ENCODE results near the gene VAMP5. TPM values are rescaled to one million over a fixed set of nuclear protein-coding genes. Genes with fewer than 3 reads are reported as not detected.

The VAMP5 gene
- total and polyA plus RNA-seq, 2 of the 8 experiments (the other 6 are each of a cell fraction or from before 2014, with no cell fraction given) = 4.7 to 14.2 TPM

DNA sequence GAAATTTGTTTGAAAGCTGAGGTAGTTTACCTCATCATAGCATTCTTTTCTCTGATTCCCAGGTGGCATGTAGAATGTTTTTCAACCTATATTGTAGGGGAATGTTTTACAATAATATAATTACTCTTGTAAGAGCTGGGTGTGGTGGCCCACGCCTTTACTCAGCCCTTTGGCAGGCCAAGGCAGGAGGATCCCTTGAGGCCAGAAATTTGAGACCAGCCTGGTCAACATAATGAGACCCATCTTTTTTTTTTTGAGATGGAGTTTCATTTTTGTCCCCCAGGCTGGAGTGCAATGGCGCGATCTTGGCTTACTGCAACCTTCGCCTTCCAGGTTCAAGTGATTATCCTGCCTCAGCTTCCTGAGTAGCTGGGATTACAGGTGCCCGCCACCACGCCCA lies 35.4 kb downstream of the VAMP5 start:
- no peak overlapping the region for H3K14ac ChIP-seq (ENCODE audit: insufficient read length)
- no peak overlapping the region for H3K23ac ChIP-seq (ENCODE audit: insufficient read length)
- H3K36me3 ChIP-seq (ENCODE audit: control insufficient read depth in 2 of 4, insufficient read depth in 4 of 4, low read length in 3 of 4) = peaks cover 25 to 57% (median 35%) of the 10 kb centered on the region in 4 experiments
- H3K4ac ChIP-seq (replicated peaks; ENCODE audit: insufficient read length, low read depth, low read length) = no peak overlapping the region
- ChIA-PET CTCF (ENCODE audit: partially characterized antibody) (interaction anchor here (0.7 to 1.4 kb wide), 5 partner anchors 8 to 68 kb away, joined by 3 to 6 read pairs (median 4); partner anchors contain the start of gene C2orf68), POLR2A (ENCODE audit: partially characterized antibody) (interaction anchor here (0.7 to 4.1 kb wide), 7 partner anchors 8 to 24 kb away, joined by 3 to 30 read pairs (median 7); partner anchors contain the start of genes C2orf68 and RNF181)
- no peak overlapping the region for H2BK5ac ChIP-seq (ENCODE audit: low read depth, low read length)
- no peak overlapping the region for H3K27ac ChIP-seq (ENCODE audit: low read depth, low read length)
- no peak overlapping the region for H4K5ac ChIP-seq (ENCODE audit: insufficient read length, low read depth, low read length)
- H2BK120ac ChIP-seq (replicated peaks; ENCODE audit: low read depth, low read length) = no peak overlapping the region
- H2AK5ac ChIP-seq (ENCODE audit: low read depth, low read length) = no peak overlapping the region
- H2BK20ac ChIP-seq (ENCODE audit: low read length) = no peak overlapping the region
- TF ChIP-seq POLR2A (IDR thresholded peaks at IDR 0.05; ENCODE audit: control extremely low read depth in 1 of 2, low read depth in 2 of 2, low read length in 2 of 2) (no peak), CBX5 (IDR thresholded peaks at IDR 0.05; ENCODE audit: low read depth, low read length) (no peak), JUN (IDR thresholded peaks at IDR 0.05; ENCODE audit: low read depth, low read length) (no peak), SP1 (IDR thresholded peaks at IDR 0.05; ENCODE audit: low read depth, low read length) (no peak), ZNF274 (IDR thresholded peaks at IDR 0.05; ENCODE audit: borderline replicate concordance, extremely low read depth, low read length) (no peak), SUZ12 (IDR thresholded peaks at IDR 0.05; ENCODE audit: low read length) (no peak), CTBP2 (IDR thresholded peaks at IDR 0.05; ENCODE audit: borderline replicate concordance, insufficient read depth, insufficient read length, low read length) (no peak), SIX5 (IDR thresholded peaks at IDR 0.05; ENCODE audit: low read depth, low read length) (no peak), GTF2F1 (IDR thresholded peaks at IDR 0.05; ENCODE audit: borderline replicate concordance, low read depth, low read length) (no peak), HDAC6 (IDR thresholded peaks at IDR 0.05; ENCODE audit: low read depth, low read length) (no peak)
- TF ChIP-seq, protein P1, sequence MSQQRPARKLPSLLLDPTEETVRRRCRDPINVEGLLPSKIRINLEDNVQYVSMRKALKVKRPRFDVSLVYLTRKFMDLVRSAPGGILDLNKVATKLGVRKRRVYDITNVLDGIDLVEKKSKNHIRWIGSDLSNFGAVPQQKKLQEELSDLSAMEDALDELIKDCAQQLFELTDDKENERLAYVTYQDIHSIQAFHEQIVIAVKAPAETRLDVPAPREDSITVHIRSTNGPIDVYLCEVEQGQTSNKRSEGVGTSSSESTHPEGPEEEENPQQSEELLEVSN (IDR thresholded peaks at IDR 0.05) = no peak
- TF ChIP-seq, protein P2, sequence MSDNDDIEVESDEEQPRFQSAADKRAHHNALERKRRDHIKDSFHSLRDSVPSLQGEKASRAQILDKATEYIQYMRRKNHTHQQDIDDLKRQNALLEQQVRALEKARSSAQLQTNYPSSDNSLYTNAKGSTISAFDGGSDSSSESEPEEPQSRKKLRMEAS (IDR thresholded peaks at IDR 0.05) = no peak
- H3K27me3 ChIP-seq (replicated peaks in 1 of 4; ENCODE audit: control insufficient read depth in 3 of 4, extremely low read depth in 1 of 4, insufficient read depth in 3 of 4, low read length in 3 of 4) = no peaks in the 10 kb centered on the region
- no peak overlapping the region for H3K4me3 ChIP-seq (ENCODE audit: extremely low read depth in 1 of 4, insufficient read depth in 2 of 4, low read depth in 3 of 4, low read length in 4 of 4)
- no peak overlapping the region for H3K4me2 ChIP-seq (ENCODE audit: insufficient read depth in 1 of 2, low read depth in 2 of 2, low read length in 2 of 2)
- H3K79me1 ChIP-seq (ENCODE audit: low read depth, low read length) = peaks cover 5% of the 10 kb centered on the region
- H2BK15ac ChIP-seq (ENCODE audit: low read length) = no peak overlapping the region
- H3K9me3 ChIP-seq (ENCODE audit: insufficient read depth in 2 of 2, low read depth in 1 of 2, low read length in 1 of 2) = no peaks in the 10 kb centered on the region
- no peak overlapping the region for H2BK12ac ChIP-seq (ENCODE audit: low read depth, low read length)
- no peak overlapping the region for H3K18ac ChIP-seq (ENCODE audit: extremely low read depth, low read length)
- no peak overlapping the region for H2AFZ ChIP-seq (ENCODE audit: low read length)
- 98% methylated on average over 6 of the region's 6 CpGs; no CpG with 5 or more reads in 1 of the 2 experiments for WGBS, 2 experiments (ENCODE audit: extremely low coverage in 1 of 2, insufficient coverage in 1 of 2, insufficient read length in 1 of 2, insufficient replicate concordance in 2 of 2, low coverage in 1 of 2, low lambda C conversion rate in 2 of 2, missing lambda C conversion rate in 1 of 2)
- FAIRE-seq (no peak), DNase-seq (ENCODE audit: low read depth in 1 of 2, low spot score in 2 of 2) (no peak)
- H3K79me2 ChIP-seq (ENCODE audit: control insufficient read depth in 1 of 2, insufficient read depth in 2 of 2, low read length in 2 of 2) = peaks cover 11 to 33% of the 10 kb centered on the region in 2 experiments
- H4K91ac ChIP-seq (replicated peaks; ENCODE audit: insufficient read length, low read length) = no peak overlapping the region
- H3K4me1 ChIP-seq (replicated peaks in 1 of 4; ENCODE audit: control insufficient read depth in 3 of 4, insufficient read depth in 4 of 4, low read length in 3 of 4) = peaks cover 0 to 5% (median 2%) of the 10 kb centered on the region in 4 experiments; a peak in 3 of 7 replicates
- no peak overlapping the region for H3K56ac ChIP-seq (replicated peaks; ENCODE audit: insufficient read length, low read depth, low read length)
- no peaks in the 10 kb centered on the region for H3K23me2 ChIP-seq (ENCODE audit: low read depth, low read length)
- H4K8ac ChIP-seq (ENCODE audit: extremely low read depth, insufficient read depth, low read length) = no peak overlapping the region
- H4K20me1 ChIP-seq (replicated peaks in 1 of 2; ENCODE audit: control insufficient read depth in 1 of 2, insufficient read depth in 2 of 2, low read length in 2 of 2) = peaks cover 0 to 14% of the 10 kb centered on the region in 2 experiments
- H3K9ac ChIP-seq (replicated peaks in 1 of 4; ENCODE audit: extremely low read depth in 1 of 4, low read depth in 3 of 4, low read length in 3 of 4) = no peak overlapping the region

Measured in H1 (cell line).